Measurements from ENCODE around the gene PEX19. TPM values are rescaled to one million over a fixed set of nuclear protein-coding genes. Genes with fewer than 3 reads are reported as not detected.
A peak's percentile ranks its signal among the peaks of the same experiment; 100 is the strongest.

The PEX19 gene
- total RNA-seq, 1 donor from 2014 or later: 61.7 TPM

GRCh38 chr1:160264795-160265307 is 20.1 kb downstream of the PEX19 start:
- TF ChIP-seq CTCF (IDR thresholded peaks at IDR 0.05; ENCODE audit: unreplicated experiment): no peak
- Mint-ChIP-seq H3K36me3 (ENCODE audit: low read depth, unreplicated experiment) (peaks cover 6% of the 10 kb centered on the region), H3K27me3 (ENCODE audit: unreplicated experiment) (peaks cover 11% of the 10 kb centered on the region), H3K9me3 (ENCODE audit: unreplicated experiment) (no peaks in the 10 kb centered on the region), H3K4me1 (ENCODE audit: unreplicated experiment) (peaks cover 18% of the 10 kb centered on the region), H3K27ac (ENCODE audit: unreplicated experiment) (no peak overlapping the region), H3K4me3 (ENCODE audit: unreplicated experiment) (no peak overlapping the region)
- DNase-seq (ENCODE audit: low spot score): no peak

- Mint-ChIP-seq H3K4me3 (ENCODE audit: unreplicated experiment) (peak within 1 kb of the TSS; percentile 99), H3K4me1 (ENCODE audit: unreplicated experiment) (peaks cover 27% of the 10 kb centered on the region), H3K36me3 (ENCODE audit: low read depth, unreplicated experiment) (peaks cover 9% of the 10 kb centered on the region), H3K27ac (ENCODE audit: unreplicated experiment) (peak within 1 kb of the TSS; percentile 99), H3K27me3 (ENCODE audit: unreplicated experiment) (peaks cover 8% of the 10 kb centered on the region), H3K9me3 (ENCODE audit: unreplicated experiment) (no peaks in the 10 kb centered on the region)
- peak; percentile 98 for DNase-seq (ENCODE audit: low spot score)
- TF ChIP-seq CTCF (IDR thresholded peaks at IDR 0.05; ENCODE audit: unreplicated experiment): no peak
Measured at GRCh38 chr1:160261893-160262794, 22.8 kb downstream of the PEX19 start, which contains the start of gene DCAF8. DCAF8 (minus strand) TSS chr1:160262549; CDS start chr1:160244008, 18,541 bp downstream.

GRCh38 chr1:160261556-160261892 is 23.4 kb downstream of the PEX19 start:
- H3K4me1 Mint-ChIP-seq (ENCODE audit: unreplicated experiment): peaks cover 27% of the 10 kb centered on the region
- peak overlapping the region; percentile 99 for H3K27ac Mint-ChIP-seq (ENCODE audit: unreplicated experiment)
- H3K27me3 Mint-ChIP-seq (ENCODE audit: unreplicated experiment): peaks cover 8% of the 10 kb centered on the region

GRCh38 chr1:160260406-160261382 is 24.2 kb downstream of the PEX19 start:
- H3K36me3 Mint-ChIP-seq (ENCODE audit: low read depth, unreplicated experiment): peaks cover 9% of the 10 kb centered on the region
- TF ChIP-seq CTCF (IDR thresholded peaks at IDR 0.05; ENCODE audit: unreplicated experiment): no peak
- H3K4me1 Mint-ChIP-seq (ENCODE audit: unreplicated experiment): peaks cover 27% of the 10 kb centered on the region
- H3K9me3 Mint-ChIP-seq (ENCODE audit: unreplicated experiment): no peaks in the 10 kb centered on the region
- H3K4me3 Mint-ChIP-seq (ENCODE audit: unreplicated experiment): peak overlapping the region; percentile 99
- peak overlapping the region; percentile 99 for H3K27ac Mint-ChIP-seq (ENCODE audit: unreplicated experiment)
- peaks cover 8% of the 10 kb centered on the region for H3K27me3 Mint-ChIP-seq (ENCODE audit: unreplicated experiment)
- DNase-seq (ENCODE audit: low spot score): no peak

More at GRCh38 chr1:160261556-160261892, 23.4 kb downstream of the PEX19 start:
- Mint-ChIP-seq H3K4me3 (ENCODE audit: unreplicated experiment) (peak overlapping the region; percentile 99), H3K36me3 (ENCODE audit: low read depth, unreplicated experiment) (peaks cover 9% of the 10 kb centered on the region), H3K9me3 (ENCODE audit: unreplicated experiment) (no peaks in the 10 kb centered on the region)
- TF ChIP-seq CTCF (IDR thresholded peaks at IDR 0.05; ENCODE audit: unreplicated experiment): no peak
- no peak for DNase-seq (ENCODE audit: low spot score)

All from endothelial cell (in vitro differentiated cells).